ENCODE data around the gene TTBK1.

The TTBK1 gene

GRCh38 chr6:43307451-43308100, 64.3 kb downstream of the TTBK1 start:
- DNase-seq, result no peak

- DNase-seq, result peak; percentile 49
Observed at GRCh38 chr6:43308101-43308989, 65.1 kb downstream of the TTBK1 start, which contains the start of gene CRIP3. Gene CRIP3, minus strand, starts transcription at chr6:43308826. Its CDS starts 34 bp downstream, at chr6:43308792.

GRCh38 chr6:43308990-43309477, 65.8 kb downstream of the TTBK1 start:
- DNase-seq, result no peak

GRCh38 chr6:43310134-43310533, 66.9 kb downstream of the TTBK1 start:
- DNase-seq, result no peak

- no peak for DNase-seq
Observed at GRCh38 chr6:43310624-43311023, 67.3 kb downstream of the TTBK1 start.

GRCh38 chr6:43311666-43312065, 68.4 kb downstream of the TTBK1 start:
- DNase-seq, result no peak

- DNase-seq, result no peak
Observed at GRCh38 chr6:43313813-43314212, 70.5 kb downstream of the TTBK1 start.

- DNase-seq, result no peak
Observed at GRCh38 chr6:43318011-43318410, 74.7 kb downstream of the TTBK1 start.

- DNase-seq, result no peak
Observed at GRCh38 chr6:43325876-43326275, 82.6 kb downstream of the TTBK1 start.

- no peak for DNase-seq
Observed at GRCh38 chr6:43328528-43328927, 85.2 kb downstream of the TTBK1 start.

- no peak for DNase-seq
Observed at GRCh38 chr6:43331470-43331869, 88.2 kb downstream of the TTBK1 start.

GRCh38 chr6:43331891-43332290, 88.6 kb downstream of the TTBK1 start:
- no peak for DNase-seq

- DNase-seq, result no peak
Observed at GRCh38 chr6:43334466-43335095, 91.3 kb downstream of the TTBK1 start.

GRCh38 chr6:43335469-43335868, 92.2 kb downstream of the TTBK1 start:
- no peak for DNase-seq

- no peak for DNase-seq
Observed at GRCh38 chr6:43336382-43336781, 93.1 kb downstream of the TTBK1 start.
